Tibial nerve (tissue), 4 donors: ENCODE measurements around the gene PREPL. TPM values are rescaled to one million over a fixed set of nuclear protein-coding genes. Genes with fewer than 3 reads are reported as not detected.

Experiments
- DNase-seq, 2 donors: peaks; one replicate each; pipeline ENCODE4 v3.0.0-alpha.2; 2019; ENCODE audit warnings: low spot score in 2 of 2
- H3K27ac ChIP-seq, 4 donors: fragments of 200-600 bp; sonication (generic) in 3 of 4; one replicate each; pipeline ENCODE4 v1.5.1; 2017 to 2019; ENCODE audit warnings: mild to moderate bottlenecking in 1 of 4
- H3K27me3 ChIP-seq, 2 donors: fragments of 200-600 bp; sonication (generic) in 1 of 2; one replicate each; pipeline versions ENCODE4 v1.5.1 to v1.6.0; 2017 to 2019
- H3K36me3 ChIP-seq, 3 donors: fragments of 200-600 bp; sonication (generic); one replicate each; pipeline ENCODE4 v1.5.1; 2018 to 2019
- H3K4me1 ChIP-seq, 4 donors: fragments of 200-600 bp; sonication (generic) in 3 of 4; one replicate each; pipeline ENCODE4 v1.5.1; 2017 to 2019
- H3K4me3 ChIP-seq, 4 donors: fragments of 200-600 bp; sonication (generic) in 3 of 4; one replicate each; pipeline ENCODE4 v1.5.1; 2017 to 2019; ENCODE audit warnings: mild to moderate bottlenecking in 1 of 4, moderate library complexity in 1 of 4
- H3K9me3 ChIP-seq, 4 donors: fragments of 200-600 bp; sonication (generic) in 3 of 4; one replicate each; pipeline ENCODE4 v1.5.1; 2017 to 2019
- CTCF ChIP-seq, 5 experiments: fragments of 200-600 bp in 3 of 5; fragments of 450-650 bp in 2 of 5; sonication (generic) in 3 of 5; IDR thresholded peaks; one replicate each; pipeline ENCODE4 v1.5.1; 2016 to 2019; ENCODE audit warnings: antibody characterized with exemption in 5 of 5, mild to moderate bottlenecking in 3 of 5, moderate library complexity in 2 of 5
- EP300 ChIP-seq, 2 donors: sonication (generic); formaldehyde crosslinking; IDR thresholded peaks; one replicate each; pipeline ENCODE4 v1.6.1; 2017; ENCODE audit warnings: antibody characterized with exemption in 2 of 2, mild to moderate bottlenecking in 1 of 2
- POLR2A ChIP-seq, 2 donors: fragments of 450-650 bp; IDR thresholded peaks; one replicate each; pipeline ENCODE4 v1.6.1; 2017; ENCODE audit warnings: antibody characterized with exemption in 2 of 2, mild to moderate bottlenecking in 2 of 2, moderate library complexity in 2 of 2
- WGBS, 2 donors: methylation state at CpG; one replicate each; pipeline ENCODE4 v1.1.5; 2018; 5-methylcytosine and 5-hydroxymethylcytosine counted together
- total RNA-seq, 4 donors: library from RNA; depleted of rRNA; stranded (reverse); fragments of >200 nt; gene quantifications; one replicate each; pipeline ENCODE4 v1.1.0, GENCODE V29; 2016

Gene PREPL
- total RNA-seq, 4 donors from 2014 or later = 33.0 to 69.5 (median 60.2) TPM

GRCh38 chr2:44325897-44326296 lies 35.4 kb downstream of the PREPL start:
- H3K27ac ChIP-seq = no peak overlapping the region
- no peak overlapping the region for H3K4me3 ChIP-seq
- H3K36me3 ChIP-seq = peaks cover 8 to 93% (median 14%) of the 10 kb centered on the region in 3 donors
- H3K4me1 ChIP-seq = peaks cover 0 to 4% (median 0%) of the 10 kb centered on the region in 4 donors
- DNase-seq = no peak
- no peaks in the 10 kb centered on the region for H3K9me3 ChIP-seq
- TF ChIP-seq POLR2A (IDR thresholded peaks at IDR 0.05) (no peak), EP300 (IDR thresholded peaks at IDR 0.05) (no peak), CTCF (IDR thresholded peaks at IDR 0.05) (no peak)
- 87 to 88% methylated on average over 4 of the region's 4 CpGs for WGBS, 2 donors
- no peaks in the 10 kb centered on the region for H3K27me3 ChIP-seq

GRCh38 chr2:44324971-44325426 lies 36.3 kb downstream of the PREPL start:
- Histone ChIP-seq H3K4me3 (no peak overlapping the region), H3K27ac (no peak overlapping the region)

GRCh38 chr2:44321360-44321759 lies 39.9 kb downstream of the PREPL start:
- peaks cover 3 to 83% (median 9%) of the 10 kb centered on the region in 3 donors for H3K36me3 ChIP-seq
- WGBS, 2 donors = 68 to 69% methylated on average over 5 of the region's 5 CpGs
- TF ChIP-seq POLR2A (IDR thresholded peaks at IDR 0.05) = no peak
- TF ChIP-seq CTCF (IDR thresholded peaks at IDR 0.05) = no peak
- no peak for TF ChIP-seq EP300 (IDR thresholded peaks at IDR 0.05)
- H3K9me3 ChIP-seq = no peaks in the 10 kb centered on the region
- no peak overlapping the region for H3K4me3 ChIP-seq
- no peaks in the 10 kb centered on the region for H3K27me3 ChIP-seq
- no peak for DNase-seq
- H3K27ac ChIP-seq = no peak overlapping the region
- H3K4me1 ChIP-seq = peaks cover 0 to 4% (median 0%) of the 10 kb centered on the region in 4 donors

More at GRCh38 chr2:44324971-44325426, 36.3 kb downstream of the PREPL start:
- Histone ChIP-seq H3K9me3 (no peaks in the 10 kb centered on the region), H3K4me1 (peaks cover 0 to 4% (median 0%) of the 10 kb centered on the region in 4 donors), H3K27me3 (no peaks in the 10 kb centered on the region), H3K36me3 (peaks cover 8 to 93% (median 14%) of the 10 kb centered on the region in 3 donors)
- no peak for TF ChIP-seq POLR2A (IDR thresholded peaks at IDR 0.05)
- TF ChIP-seq CTCF (IDR thresholded peaks at IDR 0.05) = no peak
- no peak for TF ChIP-seq EP300 (IDR thresholded peaks at IDR 0.05)
- DNase-seq = no peak
- 78 to 87% methylated on average over 1 of the region's 1 CpG for WGBS, 2 donors

GRCh38 chr2:44320832-44321231 lies 40.5 kb downstream of the PREPL start:
- Histone ChIP-seq H3K4me1 (peaks cover 0 to 4% (median 0%) of the 10 kb centered on the region in 4 donors), H3K4me3 (no peak overlapping the region), H3K27ac (no peak overlapping the region), H3K27me3 (no peaks in the 10 kb centered on the region), H3K36me3 (peaks cover 3 to 83% (median 4%) of the 10 kb centered on the region in 3 donors), H3K9me3 (no peaks in the 10 kb centered on the region)
- WGBS, 2 donors = 86 to 94% methylated on average over 1 of the region's 1 CpG
- no peak for DNase-seq
- no peak for TF ChIP-seq CTCF (IDR thresholded peaks at IDR 0.05)
- TF ChIP-seq EP300 (IDR thresholded peaks at IDR 0.05) = no peak
- TF ChIP-seq POLR2A (IDR thresholded peaks at IDR 0.05) = no peak

- H3K27ac ChIP-seq = no peak overlapping the region
Observed at GRCh38 chr2:44315945-44316344, 45.3 kb downstream of the PREPL start.

More at GRCh38 chr2:44315945-44316344, 45.3 kb downstream of the PREPL start:
- TF ChIP-seq EP300 (IDR thresholded peaks at IDR 0.05) = no peak
- no peak for TF ChIP-seq POLR2A (IDR thresholded peaks at IDR 0.05)
- TF ChIP-seq CTCF (IDR thresholded peaks at IDR 0.05) = no peak
- DNase-seq = no peak
- peaks cover 0 to 14% (median 0%) of the 10 kb centered on the region in 4 donors for H3K9me3 ChIP-seq
- no peaks in the 10 kb centered on the region for H3K27me3 ChIP-seq
- H3K4me1 ChIP-seq = no peaks in the 10 kb centered on the region
- H3K4me3 ChIP-seq = no peak overlapping the region
- H3K36me3 ChIP-seq = peaks cover 0 to 87% (median 0%) of the 10 kb centered on the region in 3 donors
